ENCODE results near the gene ADGRG3.

The ADGRG3 gene

GRCh38 chr16:57681950-57682728 lies 14.0 kb downstream of the ADGRG3 start:
- DNase-seq (ENCODE audit: low read depth in 2 of 2), result no peak

GRCh38 chr16:57682809-57683635 lies 14.9 kb downstream of the ADGRG3 start:
- DNase-seq (ENCODE audit: low read depth in 2 of 2), result no peak

- DNase-seq (ENCODE audit: low read depth in 2 of 2), result no peak
These were observed 15.8 kb downstream of the ADGRG3 start for GRCh38 chr16:57683636-57684545.

GRCh38 chr16:57684626-57685358 lies 16.7 kb downstream of the ADGRG3 start:
- DNase-seq (ENCODE audit: low read depth in 2 of 2), result no peak

GRCh38 chr16:57685633-57686032 lies 17.5 kb downstream of the ADGRG3 start:
- DNase-seq (ENCODE audit: low read depth in 2 of 2), result no peak

- no peak for DNase-seq (ENCODE audit: low read depth in 2 of 2)
These were observed 18.5 kb downstream of the ADGRG3 start for GRCh38 chr16:57686577-57686976.

- no peak for DNase-seq (ENCODE audit: low read depth in 2 of 2)
These were observed 19.3 kb downstream of the ADGRG3 start for GRCh38 chr16:57687363-57687929.

GRCh38 chr16:57688487-57688986 lies 20.4 kb downstream of the ADGRG3 start:
- DNase-seq (ENCODE audit: low read depth in 2 of 2), result no peak

- no peak for DNase-seq (ENCODE audit: low read depth in 2 of 2)
These were observed 21.1 kb downstream of the ADGRG3 start for GRCh38 chr16:57688987-57689761.

GRCh38 chr16:57689762-57690558 lies 21.9 kb downstream of the ADGRG3 start:
- no peak for DNase-seq (ENCODE audit: low read depth in 2 of 2)

- no peak for DNase-seq (ENCODE audit: low read depth in 2 of 2)
These were observed 22.8 kb downstream of the ADGRG3 start for GRCh38 chr16:57690782-57691471.

GRCh38 chr16:57692636-57693035 lies 24.5 kb downstream of the ADGRG3 start:
- no peak for DNase-seq (ENCODE audit: low read depth in 2 of 2)

- DNase-seq (ENCODE audit: low read depth in 2 of 2), result no peak
These were observed 25.4 kb downstream of the ADGRG3 start for GRCh38 chr16:57693550-57693949.

- no peak for DNase-seq (ENCODE audit: low read depth in 2 of 2)
These were observed 26.2 kb downstream of the ADGRG3 start for GRCh38 chr16:57694231-57694724.

GRCh38 chr16:57694725-57695679 lies 26.9 kb downstream of the ADGRG3 start, which contains the start of gene DRC7:
Gene DRC7, plus strand, starts transcription at chr16:57694806. Its CDS starts 3,144 bp downstream, at chr16:57697950.
- peak in 1 of 2 experiments; percentile 7 for DNase-seq (ENCODE audit: low read depth in 2 of 2)

- no peak for DNase-seq (ENCODE audit: low read depth in 2 of 2)
These were observed 27.6 kb downstream of the ADGRG3 start for GRCh38 chr16:57695680-57696069.

- no peak for DNase-seq (ENCODE audit: low read depth in 2 of 2)
These were observed 28.1 kb downstream of the ADGRG3 start for GRCh38 chr16:57696240-57696639.
